ENCODE data around the gene CLK2.

Gene CLK2

DNA sequence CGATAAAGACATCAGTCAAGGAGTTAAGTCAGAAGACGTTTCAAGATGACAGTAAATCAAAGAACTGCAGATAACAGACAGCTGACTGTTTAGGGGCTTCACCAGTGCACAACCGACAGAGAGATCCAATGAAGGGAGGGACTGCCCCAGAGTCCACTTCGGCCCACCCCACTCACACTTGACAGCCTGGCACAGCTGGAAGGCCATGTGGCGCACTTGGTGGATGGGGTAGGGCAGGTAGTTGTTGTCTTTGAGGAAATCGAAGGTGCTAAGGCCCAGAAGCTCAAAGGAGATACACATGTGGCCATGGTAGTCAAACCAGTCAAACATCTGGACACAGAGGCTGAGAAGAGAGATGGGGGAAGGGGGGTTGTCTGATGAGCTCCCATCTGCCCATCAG lies 6.8 kb downstream of the CLK2 start:
- TF ChIP-seq, protein P1, sequence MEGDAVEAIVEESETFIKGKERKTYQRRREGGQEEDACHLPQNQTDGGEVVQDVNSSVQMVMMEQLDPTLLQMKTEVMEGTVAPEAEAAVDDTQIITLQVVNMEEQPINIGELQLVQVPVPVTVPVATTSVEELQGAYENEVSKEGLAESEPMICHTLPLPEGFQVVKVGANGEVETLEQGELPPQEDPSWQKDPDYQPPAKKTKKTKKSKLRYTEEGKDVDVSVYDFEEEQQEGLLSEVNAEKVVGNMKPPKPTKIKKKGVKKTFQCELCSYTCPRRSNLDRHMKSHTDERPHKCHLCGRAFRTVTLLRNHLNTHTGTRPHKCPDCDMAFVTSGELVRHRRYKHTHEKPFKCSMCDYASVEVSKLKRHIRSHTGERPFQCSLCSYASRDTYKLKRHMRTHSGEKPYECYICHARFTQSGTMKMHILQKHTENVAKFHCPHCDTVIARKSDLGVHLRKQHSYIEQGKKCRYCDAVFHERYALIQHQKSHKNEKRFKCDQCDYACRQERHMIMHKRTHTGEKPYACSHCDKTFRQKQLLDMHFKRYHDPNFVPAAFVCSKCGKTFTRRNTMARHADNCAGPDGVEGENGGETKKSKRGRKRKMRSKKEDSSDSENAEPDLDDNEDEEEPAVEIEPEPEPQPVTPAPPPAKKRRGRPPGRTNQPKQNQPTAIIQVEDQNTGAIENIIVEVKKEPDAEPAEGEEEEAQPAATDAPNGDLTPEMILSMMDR (IDR thresholded peaks at IDR 0.05; ENCODE audit: low read depth, low read length): no peak
- H3K27me3 ChIP-seq: no peaks in the 10 kb centered on the region
- H3K4me3 ChIP-seq (ENCODE audit: low read depth, low read length): no peak overlapping the region
- no peak for DNase-seq
- H3K36me3 ChIP-seq: peaks cover 80% of the 10 kb centered on the region
- H3K9me3 ChIP-seq: no peaks in the 10 kb centered on the region
- H3K4me1 ChIP-seq: no peaks in the 10 kb centered on the region

DNA sequence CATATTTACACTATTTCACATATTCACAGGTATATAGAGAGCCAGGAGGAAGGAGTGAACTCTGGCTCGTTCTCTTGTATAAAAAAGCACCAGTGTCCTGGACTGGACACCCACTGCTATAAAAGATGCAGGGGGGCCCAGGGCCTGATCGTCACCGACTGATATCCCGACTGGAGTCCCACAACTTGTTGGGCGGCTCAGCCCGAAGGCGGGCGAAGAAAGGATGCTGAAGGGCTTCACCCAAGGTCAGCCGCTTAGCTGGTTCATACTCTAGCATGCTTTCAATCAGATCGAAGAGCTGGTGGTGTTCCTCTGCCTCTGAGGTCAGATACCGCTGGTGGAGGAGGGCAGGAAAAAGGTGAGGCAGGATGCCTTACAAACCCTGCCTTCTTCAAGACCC lies 10.2 kb downstream of the CLK2 start:
- TF ChIP-seq, protein P1 (IDR thresholded peaks at IDR 0.05; ENCODE audit: low read depth, low read length): no peak
- Histone ChIP-seq H3K4me3 (ENCODE audit: low read depth, low read length) (no peak overlapping the region), H3K36me3 (peaks cover 61% of the 10 kb centered on the region), H3K27me3 (no peaks in the 10 kb centered on the region), H3K9me3 (no peaks in the 10 kb centered on the region), H3K4me1 (no peaks in the 10 kb centered on the region)
- DNase-seq: no peak

DNA sequence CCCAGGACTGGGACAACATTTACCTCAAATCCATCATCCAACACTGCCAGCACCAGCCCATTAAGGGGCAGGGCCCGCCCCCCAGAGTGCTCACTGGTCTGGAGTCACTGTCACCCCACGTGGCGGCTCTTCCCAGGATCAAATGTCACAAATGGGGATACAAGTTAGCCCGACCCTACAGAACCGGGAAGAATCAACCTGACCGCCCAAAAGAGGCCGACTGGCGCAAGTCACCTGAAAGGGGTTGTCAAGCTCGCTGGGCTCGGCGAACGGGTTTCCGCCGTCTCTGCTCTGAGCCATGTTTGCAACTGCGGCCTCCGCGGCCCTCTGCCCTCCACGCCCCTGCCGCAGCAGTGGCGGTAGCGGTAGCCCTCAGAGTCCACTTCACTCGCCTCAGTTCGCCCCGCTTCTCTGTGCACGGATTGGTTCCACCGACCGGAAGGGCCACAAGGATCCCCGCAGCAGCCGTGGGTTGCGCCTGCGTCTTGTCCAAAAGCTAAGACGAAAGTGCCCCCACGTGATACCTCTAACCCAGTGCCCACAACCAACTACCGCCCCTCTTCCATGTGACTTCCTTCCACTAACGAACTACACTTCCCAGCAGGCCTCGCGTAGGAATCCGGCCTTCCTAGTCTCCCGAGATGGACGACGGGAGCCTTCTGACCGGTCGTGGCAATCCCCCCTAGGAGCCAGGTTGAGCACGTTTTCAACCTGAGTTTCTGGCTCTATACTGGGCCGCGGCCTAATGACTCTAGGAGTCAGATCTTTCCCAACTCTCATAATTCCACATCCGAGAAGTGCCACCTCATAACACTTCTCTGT lies 11.2 kb downstream of the CLK2 start, which contains the start of gene SCAMP3:
TSS of gene SCAMP3 (minus strand) at position 509 of the 822 bp plus-strand sequence. CDS start at position 300, 209 bp downstream.
- TF ChIP-seq, protein P1 (IDR thresholded peaks at IDR 0.05; ENCODE audit: low read depth, low read length): no peak
- peak; percentile 96 for DNase-seq
- H3K36me3 ChIP-seq: peaks cover 51% of the 10 kb centered on the region
- H3K27me3 ChIP-seq: no peaks in the 10 kb centered on the region
- H3K4me3 ChIP-seq (ENCODE audit: low read depth, low read length): peak within 1 kb of the TSS; percentile 97
- H3K9me3 ChIP-seq: no peaks in the 10 kb centered on the region
- no peaks in the 10 kb centered on the region for H3K4me1 ChIP-seq

DNA sequence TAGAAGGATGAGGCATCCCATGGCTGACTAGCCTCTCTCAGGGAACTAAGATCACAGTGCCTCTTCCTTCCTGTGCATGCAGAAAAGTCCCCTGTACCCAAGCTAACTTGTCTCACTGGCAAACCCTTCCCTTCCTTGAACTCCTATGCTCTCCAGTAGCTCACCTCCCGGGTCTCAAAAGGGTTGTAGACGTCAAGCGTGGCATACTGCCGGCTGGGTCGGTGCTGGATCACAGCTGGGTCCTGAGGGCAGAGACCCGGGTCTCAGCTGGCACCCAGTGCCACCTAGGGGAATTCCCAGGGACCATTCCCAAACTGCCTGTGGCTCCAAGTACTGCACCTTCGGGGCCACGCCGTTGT lies 11.8 kb downstream of the CLK2 start:
- H3K36me3 ChIP-seq: peaks cover 45% of the 10 kb centered on the region

DNA sequence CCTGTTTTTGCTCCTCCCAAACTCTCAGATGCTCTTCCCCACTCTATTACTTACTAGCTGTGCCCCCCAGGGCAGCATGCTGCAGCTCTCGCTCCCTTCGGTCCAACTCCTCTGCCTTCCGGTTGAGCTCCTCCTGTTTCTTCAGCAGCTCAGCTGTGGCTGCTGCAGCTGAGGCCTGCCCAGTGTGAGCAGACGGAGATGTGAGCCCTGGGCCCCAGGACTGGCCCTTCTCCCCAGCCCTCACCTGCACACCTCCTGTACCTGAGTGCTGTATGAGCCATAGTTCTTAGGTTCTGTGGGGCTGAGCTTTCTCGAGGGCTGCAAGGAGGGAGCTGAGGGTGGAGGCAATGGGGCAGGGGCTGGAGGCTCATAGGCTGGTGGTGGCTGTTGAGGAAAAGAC lies 13.0 kb downstream of the CLK2 start:
- Histone ChIP-seq H3K9me3 (no peaks in the 10 kb centered on the region), H3K36me3 (peaks cover 35% of the 10 kb centered on the region), H3K4me3 (ENCODE audit: low read depth, low read length) (no peak overlapping the region), H3K27me3 (no peaks in the 10 kb centered on the region), H3K4me1 (no peaks in the 10 kb centered on the region)
- no peak for DNase-seq
- TF ChIP-seq, protein P1 (IDR thresholded peaks at IDR 0.05; ENCODE audit: low read depth, low read length): no peak

More for the DNA sequence above, 11.8 kb downstream of the CLK2 start:
- TF ChIP-seq, protein P1 (IDR thresholded peaks at IDR 0.05; ENCODE audit: low read depth, low read length): peak; percentile 14
- Histone ChIP-seq H3K9me3 (no peaks in the 10 kb centered on the region), H3K27me3 (no peaks in the 10 kb centered on the region), H3K4me1 (no peaks in the 10 kb centered on the region), H3K4me3 (ENCODE audit: low read depth, low read length) (peak overlapping the region; percentile 97)
- DNase-seq: no peak

All from BE2C (cell line).